NT2/D1 (cell line): ENCODE results near the gene STRN3.
"Not testable (repeated sequence)": the region's sequence is repeated elsewhere in the genome, so short reads cannot be mapped to it uniquely, and the experiment has no call there.

Experiments used
- SUZ12 ChIP-seq: IDR thresholded peaks from 2 replicates; pipeline ENCODE4 v1.6.1; 2011; ENCODE audit not compliant: insufficient read length, insufficient read depth; ENCODE audit errors: extremely low read depth
- YY1 ChIP-seq: IDR thresholded peaks from 2 replicates; pipeline ENCODE4 v1.6.1; 2011; ENCODE audit not compliant: insufficient read length, insufficient read depth
- ZNF274 ChIP-seq: IDR thresholded peaks from 2 replicates; pipeline ENCODE4 v1.6.1; 2011; ENCODE audit warnings: mild to moderate bottlenecking, low read depth, low read length

DNA sequence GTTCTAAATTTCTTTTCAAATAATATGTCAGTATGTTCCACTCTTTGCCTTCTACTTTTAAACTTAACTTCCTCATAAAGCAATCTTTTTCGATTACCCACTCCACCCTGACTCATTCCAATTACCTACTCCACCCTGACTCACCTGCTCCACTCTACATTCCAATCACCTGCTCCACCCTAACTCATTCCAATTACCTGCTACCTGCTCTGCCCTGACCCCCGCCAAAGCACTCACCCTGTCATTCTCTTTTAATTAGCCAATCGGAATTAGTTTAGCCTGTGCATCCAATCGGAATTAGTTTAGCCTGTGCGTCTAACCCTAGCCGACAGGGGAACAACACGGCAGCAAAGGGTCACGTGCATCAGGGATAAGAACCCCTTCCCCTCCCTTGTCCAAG, 60.3 kb downstream of the STRN3 start:
- TF ChIP-seq YY1, ZNF274, SUZ12: not testable (repeated sequence)
